Coronary artery (tissue), 2 donors: ENCODE measurements around the gene APLP1.
A peak's percentile ranks its signal among the peaks of the same experiment; 100 is the strongest.
"Not testable (repeated sequence)": the region's sequence is repeated elsewhere in the genome, so short reads cannot be mapped to it uniquely, and the experiment has no call there.

Experiments used
- DNase-seq: peaks from one replicate; pipeline ENCODE4 v3.0.0-alpha.2; 2017; ENCODE audit warnings: low spot score
- H3K27ac ChIP-seq, 2 donors: fragments of 200-600 bp; sonication (generic); one replicate each; pipeline ENCODE4 v1.5.1; 2016 to 2019
- H3K4me3 ChIP-seq: fragments of 200-600 bp; sonication (generic); 2 replicates; pipeline ENCODE4 v1.5.1; 2016; ENCODE audit warnings: mild to moderate bottlenecking, moderate library complexity
- CTCF ChIP-seq: fragments of 200-600 bp; sonication (generic); IDR thresholded peaks from one replicate; pipeline ENCODE4 v1.5.1; 2019; ENCODE audit warnings: antibody characterized with exemption

Gene APLP1

GRCh38 chr19:35862528-35862927, 5.8 kb upstream of the APLP1 start:
- DNase-seq = no peak
- TF ChIP-seq CTCF = no peak
- H3K27ac ChIP-seq = no peak overlapping the region

GRCh38 chr19:35863018-35863417, 5.4 kb upstream of the APLP1 start:
- no peak for DNase-seq
- no peak overlapping the region for H3K4me3 ChIP-seq
- TF ChIP-seq CTCF = no peak
- no peak overlapping the region for H3K27ac ChIP-seq

More at GRCh38 chr19:35862528-35862927, 5.8 kb upstream of the APLP1 start:
- no peak overlapping the region for H3K4me3 ChIP-seq

- TF ChIP-seq CTCF = no peak
- Histone ChIP-seq H3K4me3 (peak overlapping the region; percentile 75), H3K27ac (peak overlapping the region in 1 of 2 donors; percentile 16)
- no peak for DNase-seq
Measured at GRCh38 chr19:35868823-35869326, 501 bp downstream of the APLP1 start.

- no peak for TF ChIP-seq CTCF
- no peak for DNase-seq
- Histone ChIP-seq H3K27ac (no peak overlapping the region), H3K4me3 (peak overlapping the region; percentile 75)
Measured at GRCh38 chr19:35869327-35870123, 1.2 kb downstream of the APLP1 start.

GRCh38 chr19:35870124-35870736, 1.9 kb downstream of the APLP1 start:
- H3K4me3 ChIP-seq = peak overlapping the region; percentile 75
- DNase-seq, H3K27ac ChIP-seq: not testable (repeated sequence)

- no peak for DNase-seq
- no peak overlapping the region for H3K27ac ChIP-seq
- TF ChIP-seq CTCF = no peak
- no peak overlapping the region for H3K4me3 ChIP-seq
Measured at GRCh38 chr19:35870798-35871197, 2.4 kb downstream of the APLP1 start.

GRCh38 chr19:35871611-35872010, 3.2 kb downstream of the APLP1 start:
- Histone ChIP-seq H3K4me3 (no peak overlapping the region), H3K27ac (no peak overlapping the region)
- no peak for DNase-seq
- no peak for TF ChIP-seq CTCF
